OCI-LY1 (cell line): ENCODE measurements around the gene DGCR2.

Source experiments
- CTCF ChIP-seq: fragments of 200-600 bp; sonication (generic), shearing (Covaris generic); IDR thresholded peaks from 2 replicates; pipeline ENCODE4 v1.5.1; 2017; ENCODE audit warnings: mild to moderate bottlenecking, antibody characterized with exemption, low read length, moderate library complexity, mixed read lengths
- EZH2 ChIP-seq: fragments of 200-600 bp; sonication (generic), shearing (Covaris generic); IDR thresholded peaks from 2 replicates; pipeline ENCODE4 v1.8.0; 2017; ENCODE audit warnings: borderline replicate concordance, mixed run types, mild to moderate bottlenecking, antibody characterized with exemption, low read length, moderate library complexity, mixed read lengths

GRCh38 chr22:19151329-19152191 is 29.3 kb upstream of the DGCR2 start:
- TF ChIP-seq EZH2 (no peak), CTCF (no peak)
